WTC11 (cell line): Measurements from ENCODE around the gene UBASH3A. TPM values are rescaled to one million over a fixed set of nuclear protein-coding genes. Genes with fewer than 3 reads are reported as not detected.

ENCODE experiments used
- ATAC-seq: fragments of 200-7000 bp; cut with Tn5 transposase; 2 replicates; pipeline ENCODE4 v1.10.0; 2021; ENCODE audit warnings: mild to moderate bottlenecking, moderate library complexity
- CTCF ChIA-PET: fragments of 300-600 bp; sonication (Branson Sonifier 250); formaldehyde crosslinking; loops from one replicate; lab custom pipeline; 2021; ENCODE audit warnings: antibody characterized with exemption; lab: Charles Lee
- POLR2A ChIA-PET: fragments of 350-600 bp; sonication (Branson Sonifier 250); formaldehyde crosslinking; loops from one replicate; lab custom pipeline; 2021; ENCODE audit warnings: antibody characterized with exemption; lab: Charles Lee
- DNase-seq: peaks from one replicate; pipeline ENCODE4 v3.0.0; 2021; ENCODE audit warnings: low spot score
- H3K27ac Mint-ChIP-seq: 2 replicates; pipeline ENCODE4 v1.8.0; 2021; ENCODE audit warnings: mixed read lengths
- H3K27me3 Mint-ChIP-seq: 2 replicates; pipeline ENCODE4 v1.8.0; 2021; ENCODE audit warnings: low read depth, mild to moderate bottlenecking, moderate library complexity, mixed read lengths
- H3K36me3 Mint-ChIP-seq: 2 replicates; pipeline ENCODE4 v1.8.0; 2021; ENCODE audit warnings: mixed read lengths
- H3K4me1 Mint-ChIP-seq: 2 replicates; pipeline ENCODE4 v1.8.0; 2022; ENCODE audit warnings: mixed read lengths
- H3K4me3 Mint-ChIP-seq: 2 replicates; pipeline ENCODE4 v1.8.0; 2021; ENCODE audit warnings: mild to moderate bottlenecking, moderate library complexity, mixed read lengths
- H3K9me3 Mint-ChIP-seq: 2 replicates; pipeline ENCODE4 v1.8.0; 2021; ENCODE audit warnings: mixed read lengths
- ETV6 ChIP-seq: sonication (generic); formaldehyde crosslinking; IDR thresholded peaks from 2 replicates; pipeline ENCODE4 v1.8.1; 2022; ENCODE audit warnings: mild to moderate bottlenecking, missing genetic modification reagents
- JUN ChIP-seq: sonication (generic); formaldehyde crosslinking; IDR thresholded peaks from 2 replicates; pipeline ENCODE4 v1.8.0; 2023; ENCODE audit warnings: mild to moderate bottlenecking, missing genetic modification reagents
- NFATC4 ChIP-seq: fragments of 250-450 bp; sonication (Bioruptor Pico); IDR thresholded peaks from 2 replicates; pipeline ENCODE4 v1.9.0; 2021; ENCODE audit warnings: mild to moderate bottlenecking
- TEAD1 ChIP-seq: sonication (generic); formaldehyde crosslinking; IDR thresholded peaks from 2 replicates; pipeline ENCODE4 v1.8.0; 2022; ENCODE audit warnings: mild to moderate bottlenecking, missing genetic modification reagents
- TEAD4 ChIP-seq: sonication (generic); formaldehyde crosslinking; IDR thresholded peaks from 2 replicates; pipeline ENCODE4 v1.8.0; 2022; ENCODE audit warnings: mild to moderate bottlenecking, missing genetic modification reagents
- ZNF263 ChIP-seq: sonication (generic); formaldehyde crosslinking; IDR thresholded peaks from 2 replicates; pipeline ENCODE4 v1.8.1; 2022; ENCODE audit warnings: low read depth, mild to moderate bottlenecking, moderate library complexity, missing genetic modification reagents
- ZNF416 ChIP-seq: fragments of 250-450 bp; sonication (Bioruptor Pico); IDR thresholded peaks from 2 replicates; pipeline ENCODE4 v1.9.0; 2021; ENCODE audit warnings: mild to moderate bottlenecking, inconsistent platforms
- ZNF671 ChIP-seq: fragments of 250-450 bp; sonication (Bioruptor Pico); IDR thresholded peaks from 2 replicates; pipeline ENCODE4 v1.8.0; 2021; ENCODE audit warnings: mild to moderate bottlenecking
- total RNA-seq: library from RNA; stranded (reverse); gene quantifications from 3 replicates; pipeline ENCODE4 v1.2.3, GENCODE V29; 2021
- TF ChIP-seq, protein P1 (sequence below): fragments of 250-450 bp; sonication (Bioruptor Pico); IDR thresholded peaks from 2 replicates; pipeline ENCODE4 v1.9.0; 2021; ENCODE audit warnings: moderate library complexity, mild to moderate bottlenecking, inconsistent platforms, borderline replicate concordance
- TF ChIP-seq, protein P2 (sequence below): fragments of 250-450 bp; sonication (Bioruptor Pico); IDR thresholded peaks from 2 replicates; pipeline ENCODE4 v1.9.0; 2021; ENCODE audit warnings: mild to moderate bottlenecking, borderline replicate concordance
- TF ChIP-seq, protein P3 (sequence below): sonication (generic); formaldehyde crosslinking; IDR thresholded peaks from 2 replicates; pipeline ENCODE4 v1.8.1; 2022; ENCODE audit warnings: mild to moderate bottlenecking, moderate library complexity, missing genetic modification reagents
- TF ChIP-seq, protein P4 (sequence below): sonication (generic); formaldehyde crosslinking; IDR thresholded peaks from 2 replicates; pipeline ENCODE4 v1.8.0; 2022; ENCODE audit warnings: mild to moderate bottlenecking, missing genetic modification reagents
- TF ChIP-seq, protein P5 (sequence below): sonication (generic); formaldehyde crosslinking; IDR thresholded peaks from 2 replicates; pipeline ENCODE4 v1.8.1; 2023; ENCODE audit warnings: mild to moderate bottlenecking, missing genetic modification reagents, borderline replicate concordance

Gene UBASH3A
- total RNA-seq, 1 experiment from 2014 or later = not detected

DNA sequence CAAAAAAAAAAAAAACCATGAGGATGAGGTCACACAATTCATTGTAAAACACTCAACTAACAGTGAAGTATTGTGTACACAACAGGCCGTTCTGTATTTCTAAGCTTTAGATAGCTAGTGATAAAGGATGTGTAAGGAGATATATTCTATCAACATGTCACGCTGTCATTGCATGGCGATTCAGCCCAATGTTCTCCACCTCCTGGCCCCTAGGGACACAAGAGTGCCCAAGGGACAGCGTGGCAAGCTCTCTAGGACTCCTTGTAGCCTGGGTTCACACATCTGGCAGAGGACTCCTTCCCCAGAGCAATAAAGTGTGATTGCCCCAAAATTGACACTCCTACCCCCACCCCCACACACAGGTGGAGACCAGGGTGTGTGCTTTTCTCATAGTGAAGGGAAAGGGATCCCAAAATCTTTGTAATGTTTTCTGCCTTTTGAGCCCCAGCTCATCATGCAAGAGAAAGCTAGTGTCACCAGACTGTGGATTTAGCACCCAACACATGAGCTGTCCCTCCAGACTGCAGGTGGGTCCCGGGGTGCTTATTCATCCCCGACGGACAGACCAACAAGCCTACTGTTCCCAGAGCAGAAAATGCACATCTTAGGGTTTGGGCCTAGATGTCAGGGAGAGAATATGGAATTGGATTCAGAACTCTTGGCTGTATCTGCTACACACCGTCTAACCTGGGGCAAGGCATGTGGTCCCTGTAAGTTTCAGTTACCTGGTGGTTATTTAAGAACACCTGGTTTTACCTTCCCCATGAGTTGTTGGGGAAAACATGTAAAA is 19.4 kb upstream of the UBASH3A start:
- CTCF ChIA-PET = interaction anchor here (0.6 to 0.8 kb wide), 3 partner anchors 9 to 75 kb away, joined by 3 to 4 read pairs (median 3); no protein-coding TSS in a partner anchor
- no peak overlapping the region for H3K4me3 Mint-ChIP-seq
- POLR2A ChIA-PET = interaction anchor here (0.5 to 0.7 kb wide), 2 partner anchors 12 to 96 kb away, joined by 3 to 7 read pairs; no protein-coding TSS in a partner anchor

DNA sequence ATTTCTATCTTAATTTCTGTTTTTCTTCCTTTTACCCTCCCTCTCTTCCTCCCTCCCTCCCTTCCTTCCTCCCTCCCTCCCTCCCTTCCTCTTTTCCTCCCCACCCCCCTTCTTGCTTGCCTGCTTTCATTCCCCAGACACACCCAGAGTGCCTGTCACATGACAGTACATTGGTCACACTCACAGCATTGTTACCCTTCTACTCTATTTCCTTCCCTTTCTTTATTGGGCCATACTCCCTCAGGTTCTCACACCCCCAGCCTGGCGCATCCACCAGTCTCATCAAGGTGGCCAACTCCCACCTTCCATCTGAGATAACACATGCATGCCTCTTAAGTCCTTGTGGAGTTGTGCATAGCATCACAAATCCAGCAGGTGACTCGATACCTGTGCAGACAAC is 18.7 kb upstream of the UBASH3A start:
- H3K36me3 Mint-ChIP-seq = peaks cover 5% of the 10 kb centered on the region; the same call in 1 of the 2 replicates
- peaks cover 31% of the 10 kb centered on the region for H3K4me1 Mint-ChIP-seq
- TF ChIP-seq, protein P1, sequence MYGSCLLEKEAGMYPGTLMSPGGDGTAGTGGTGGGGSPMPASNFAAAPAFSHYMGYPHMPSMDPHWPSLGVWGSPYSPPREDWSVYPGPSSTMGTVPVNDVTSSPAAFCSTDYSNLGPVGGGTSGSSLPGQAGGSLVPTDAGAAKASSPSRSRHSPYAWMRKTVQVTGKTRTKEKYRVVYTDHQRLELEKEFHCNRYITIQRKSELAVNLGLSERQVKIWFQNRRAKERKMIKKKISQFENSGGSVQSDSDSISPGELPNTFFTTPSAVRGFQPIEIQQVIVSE (CRISPR knock-in tag) = no peak
- TF ChIP-seq TEAD1 (CRISPR knock-in tag) (no peak), TEAD4 (no peak), ZNF263 (no peak), ZNF671 (CRISPR knock-in tag) (no peak), ZNF416 (CRISPR knock-in tag) (no peak), NFATC4 (CRISPR knock-in tag) (no peak)
- TF ChIP-seq, protein P2, sequence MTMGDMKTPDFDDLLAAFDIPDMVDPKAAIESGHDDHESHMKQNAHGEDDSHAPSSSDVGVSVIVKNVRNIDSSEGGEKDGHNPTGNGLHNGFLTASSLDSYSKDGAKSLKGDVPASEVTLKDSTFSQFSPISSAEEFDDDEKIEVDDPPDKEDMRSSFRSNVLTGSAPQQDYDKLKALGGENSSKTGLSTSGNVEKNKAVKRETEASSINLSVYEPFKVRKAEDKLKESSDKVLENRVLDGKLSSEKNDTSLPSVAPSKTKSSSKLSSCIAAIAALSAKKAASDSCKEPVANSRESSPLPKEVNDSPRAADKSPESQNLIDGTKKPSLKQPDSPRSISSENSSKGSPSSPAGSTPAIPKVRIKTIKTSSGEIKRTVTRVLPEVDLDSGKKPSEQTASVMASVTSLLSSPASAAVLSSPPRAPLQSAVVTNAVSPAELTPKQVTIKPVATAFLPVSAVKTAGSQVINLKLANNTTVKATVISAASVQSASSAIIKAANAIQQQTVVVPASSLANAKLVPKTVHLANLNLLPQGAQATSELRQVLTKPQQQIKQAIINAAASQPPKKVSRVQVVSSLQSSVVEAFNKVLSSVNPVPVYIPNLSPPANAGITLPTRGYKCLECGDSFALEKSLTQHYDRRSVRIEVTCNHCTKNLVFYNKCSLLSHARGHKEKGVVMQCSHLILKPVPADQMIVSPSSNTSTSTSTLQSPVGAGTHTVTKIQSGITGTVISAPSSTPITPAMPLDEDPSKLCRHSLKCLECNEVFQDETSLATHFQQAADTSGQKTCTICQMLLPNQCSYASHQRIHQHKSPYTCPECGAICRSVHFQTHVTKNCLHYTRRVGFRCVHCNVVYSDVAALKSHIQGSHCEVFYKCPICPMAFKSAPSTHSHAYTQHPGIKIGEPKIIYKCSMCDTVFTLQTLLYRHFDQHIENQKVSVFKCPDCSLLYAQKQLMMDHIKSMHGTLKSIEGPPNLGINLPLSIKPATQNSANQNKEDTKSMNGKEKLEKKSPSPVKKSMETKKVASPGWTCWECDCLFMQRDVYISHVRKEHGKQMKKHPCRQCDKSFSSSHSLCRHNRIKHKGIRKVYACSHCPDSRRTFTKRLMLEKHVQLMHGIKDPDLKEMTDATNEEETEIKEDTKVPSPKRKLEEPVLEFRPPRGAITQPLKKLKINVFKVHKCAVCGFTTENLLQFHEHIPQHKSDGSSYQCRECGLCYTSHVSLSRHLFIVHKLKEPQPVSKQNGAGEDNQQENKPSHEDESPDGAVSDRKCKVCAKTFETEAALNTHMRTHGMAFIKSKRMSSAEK = no peak
- TF ChIP-seq, protein P3, sequence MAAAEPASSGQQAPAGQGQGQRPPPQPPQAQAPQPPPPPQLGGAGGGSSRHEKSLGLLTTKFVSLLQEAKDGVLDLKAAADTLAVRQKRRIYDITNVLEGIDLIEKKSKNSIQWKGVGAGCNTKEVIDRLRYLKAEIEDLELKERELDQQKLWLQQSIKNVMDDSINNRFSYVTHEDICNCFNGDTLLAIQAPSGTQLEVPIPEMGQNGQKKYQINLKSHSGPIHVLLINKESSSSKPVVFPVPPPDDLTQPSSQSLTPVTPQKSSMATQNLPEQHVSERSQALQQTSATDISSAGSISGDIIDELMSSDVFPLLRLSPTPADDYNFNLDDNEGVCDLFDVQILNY (CRISPR knock-in tag) = no peak
- ChIA-PET CTCF (interaction anchor here (0.6 to 0.8 kb wide), 2 partner anchors 10 to 76 kb away, joined by 3 to 4 read pairs; no protein-coding TSS in a partner anchor), POLR2A (no interaction called here)
- H3K27me3 Mint-ChIP-seq = peaks cover 3% of the 10 kb centered on the region; the same call in 1 of the 2 replicates
- no peak overlapping the region for H3K4me3 Mint-ChIP-seq
- peaks cover 14% of the 10 kb centered on the region for H3K9me3 Mint-ChIP-seq
- ATAC-seq (no peak), DNase-seq (no peak)
- no peak overlapping the region for H3K27ac Mint-ChIP-seq

More for the DNA sequence above, 19.4 kb upstream of the UBASH3A start:
- no peak overlapping the region for H3K27ac Mint-ChIP-seq
- peaks cover 14% of the 10 kb centered on the region for H3K9me3 Mint-ChIP-seq
- ATAC-seq = no peak
- DNase-seq = no peak
- TF ChIP-seq, protein P4, sequence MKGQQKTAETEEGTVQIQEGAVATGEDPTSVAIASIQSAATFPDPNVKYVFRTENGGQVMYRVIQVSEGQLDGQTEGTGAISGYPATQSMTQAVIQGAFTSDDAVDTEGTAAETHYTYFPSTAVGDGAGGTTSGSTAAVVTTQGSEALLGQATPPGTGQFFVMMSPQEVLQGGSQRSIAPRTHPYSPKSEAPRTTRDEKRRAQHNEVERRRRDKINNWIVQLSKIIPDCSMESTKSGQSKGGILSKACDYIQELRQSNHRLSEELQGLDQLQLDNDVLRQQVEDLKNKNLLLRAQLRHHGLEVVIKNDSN (CRISPR knock-in tag) = no peak
- peaks cover 3% of the 10 kb centered on the region; the same call in 1 of the 2 replicates for H3K27me3 Mint-ChIP-seq
- H3K36me3 Mint-ChIP-seq = peaks cover 5% of the 10 kb centered on the region; the same call in 1 of the 2 replicates
- peaks cover 25% of the 10 kb centered on the region for H3K4me1 Mint-ChIP-seq

DNA sequence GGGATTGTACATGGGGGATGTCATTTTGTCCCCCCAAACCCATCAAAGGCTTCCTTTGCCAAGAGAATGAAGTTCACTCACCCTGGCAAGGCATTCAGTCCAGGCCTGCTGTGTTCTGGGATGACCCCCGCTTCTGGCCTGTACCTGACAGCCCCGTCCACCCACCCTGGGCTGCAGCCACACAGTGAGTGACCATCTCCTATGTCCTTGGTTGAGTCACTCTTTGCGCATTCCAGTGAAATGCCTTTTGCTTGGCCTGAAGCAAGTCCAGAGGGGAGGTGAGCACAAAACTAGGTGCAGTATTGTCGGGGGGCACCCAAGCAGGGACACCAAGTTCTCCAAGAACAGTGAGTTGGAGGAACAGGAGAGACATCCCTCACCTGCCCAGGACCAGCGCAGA is 18.1 kb upstream of the UBASH3A start:
- Mint-ChIP-seq H3K4me1 (peaks cover 31% of the 10 kb centered on the region), H3K27me3 (peaks cover 3% of the 10 kb centered on the region; the same call in 1 of the 2 replicates), H3K9me3 (peaks cover 14% of the 10 kb centered on the region), H3K4me3 (no peak overlapping the region), H3K36me3 (peaks cover 5% of the 10 kb centered on the region; the same call in 1 of the 2 replicates), H3K27ac (no peak overlapping the region; the same call in 1 of the 2 replicates)
- POLR2A ChIA-PET = no interaction called here
- no peak for ATAC-seq
- no peak for DNase-seq
- CTCF ChIA-PET = no interaction called here
- TF ChIP-seq ETV6 (CRISPR knock-in tag) (no peak), TEAD4 (no peak), JUN (CRISPR knock-in tag) (no peak)
- TF ChIP-seq, protein P2 = no peak
- TF ChIP-seq, protein P5, sequence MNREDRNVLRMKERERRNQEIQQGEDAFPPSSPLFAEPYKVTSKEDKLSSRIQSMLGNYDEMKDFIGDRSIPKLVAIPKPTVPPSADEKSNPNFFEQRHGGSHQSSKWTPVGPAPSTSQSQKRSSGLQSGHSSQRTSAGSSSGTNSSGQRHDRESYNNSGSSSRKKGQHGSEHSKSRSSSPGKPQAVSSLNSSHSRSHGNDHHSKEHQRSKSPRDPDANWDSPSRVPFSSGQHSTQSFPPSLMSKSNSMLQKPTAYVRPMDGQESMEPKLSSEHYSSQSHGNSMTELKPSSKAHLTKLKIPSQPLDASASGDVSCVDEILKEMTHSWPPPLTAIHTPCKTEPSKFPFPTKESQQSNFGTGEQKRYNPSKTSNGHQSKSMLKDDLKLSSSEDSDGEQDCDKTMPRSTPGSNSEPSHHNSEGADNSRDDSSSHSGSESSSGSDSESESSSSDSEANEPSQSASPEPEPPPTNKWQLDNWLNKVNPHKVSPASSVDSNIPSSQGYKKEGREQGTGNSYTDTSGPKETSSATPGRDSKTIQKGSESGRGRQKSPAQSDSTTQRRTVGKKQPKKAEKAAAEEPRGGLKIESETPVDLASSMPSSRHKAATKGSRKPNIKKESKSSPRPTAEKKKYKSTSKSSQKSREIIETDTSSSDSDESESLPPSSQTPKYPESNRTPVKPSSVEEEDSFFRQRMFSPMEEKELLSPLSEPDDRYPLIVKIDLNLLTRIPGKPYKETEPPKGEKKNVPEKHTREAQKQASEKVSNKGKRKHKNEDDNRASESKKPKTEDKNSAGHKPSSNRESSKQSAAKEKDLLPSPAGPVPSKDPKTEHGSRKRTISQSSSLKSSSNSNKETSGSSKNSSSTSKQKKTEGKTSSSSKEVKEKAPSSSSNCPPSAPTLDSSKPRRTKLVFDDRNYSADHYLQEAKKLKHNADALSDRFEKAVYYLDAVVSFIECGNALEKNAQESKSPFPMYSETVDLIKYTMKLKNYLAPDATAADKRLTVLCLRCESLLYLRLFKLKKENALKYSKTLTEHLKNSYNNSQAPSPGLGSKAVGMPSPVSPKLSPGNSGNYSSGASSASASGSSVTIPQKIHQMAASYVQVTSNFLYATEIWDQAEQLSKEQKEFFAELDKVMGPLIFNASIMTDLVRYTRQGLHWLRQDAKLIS (CRISPR knock-in tag) = no peak
